Activated naive CD8-positive, alpha-beta T cell treated with anti-CD3 and anti-CD28 coated beads, Interleukin-2, amount 50 U/mL, for 16 hours (primary cell): ENCODE data around the gene NDN.
"Not testable (repeated sequence)": the region's sequence is repeated elsewhere in the genome, so short reads cannot be mapped to it uniquely, and the experiment has no call there.

ENCODE experiments used
- DNase-seq: peaks from one replicate; pipeline ENCODE4 v3.0.0-alpha.2; 2020; ENCODE audit warnings: low read depth, low spot score

The NDN gene

GRCh38 chr15:23687143-23687470, at the start of gene NDN:
TSS of gene NDN (minus strand) at chr15:23687305. CDS start at chr15:23687217, 88 bp downstream.
- no peak for DNase-seq

DNA sequence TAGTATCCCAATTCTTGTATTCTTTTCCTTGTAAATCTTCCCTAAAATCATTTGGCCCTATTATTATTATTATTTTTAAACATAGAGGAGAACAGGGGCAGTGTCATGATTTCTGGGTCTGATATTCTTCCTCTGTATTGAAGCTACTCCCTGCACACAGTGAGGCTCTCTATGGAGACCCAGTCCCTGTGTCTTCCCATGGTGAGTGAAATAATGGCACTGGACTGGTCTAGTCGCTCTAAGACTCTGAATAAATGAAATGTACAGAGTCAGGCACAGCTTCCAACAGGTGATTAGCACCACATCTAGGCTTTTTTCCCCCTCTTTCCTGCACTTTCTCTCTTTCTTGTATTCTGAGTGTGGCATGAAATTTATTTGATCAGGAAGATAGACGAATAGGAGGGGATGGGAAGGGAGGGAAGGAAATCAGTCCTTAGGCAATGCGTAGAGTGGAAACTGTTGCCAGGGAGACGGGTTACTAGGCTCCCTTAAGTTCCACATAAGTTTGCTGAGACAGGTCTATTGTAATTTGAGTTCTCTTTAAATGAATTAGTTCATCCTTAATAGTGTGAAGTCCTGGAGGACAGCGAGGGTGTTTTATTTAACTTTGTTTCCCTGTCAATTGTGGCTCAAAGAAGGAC, 49.0 kb upstream of the NDN start:
- no peak for DNase-seq

DNA sequence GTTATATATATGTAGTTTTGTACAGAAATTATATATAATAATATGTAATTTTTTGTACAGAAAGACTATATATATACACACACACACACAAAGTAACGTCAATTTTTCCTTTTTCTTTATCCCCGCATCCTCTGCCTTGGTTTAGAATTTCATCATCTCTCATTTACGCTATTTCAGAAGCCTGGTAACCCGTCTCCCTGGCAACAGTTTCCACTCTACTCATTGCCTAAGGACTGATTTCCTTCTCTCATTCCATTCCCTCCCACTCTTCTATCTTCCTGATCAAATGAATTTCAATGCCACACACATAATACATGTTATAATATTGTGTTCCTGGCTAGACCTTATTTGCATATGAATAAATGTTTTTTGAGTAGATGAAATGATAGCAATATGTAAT, 47.8 kb upstream of the NDN start:
- no peak for DNase-seq

DNA sequence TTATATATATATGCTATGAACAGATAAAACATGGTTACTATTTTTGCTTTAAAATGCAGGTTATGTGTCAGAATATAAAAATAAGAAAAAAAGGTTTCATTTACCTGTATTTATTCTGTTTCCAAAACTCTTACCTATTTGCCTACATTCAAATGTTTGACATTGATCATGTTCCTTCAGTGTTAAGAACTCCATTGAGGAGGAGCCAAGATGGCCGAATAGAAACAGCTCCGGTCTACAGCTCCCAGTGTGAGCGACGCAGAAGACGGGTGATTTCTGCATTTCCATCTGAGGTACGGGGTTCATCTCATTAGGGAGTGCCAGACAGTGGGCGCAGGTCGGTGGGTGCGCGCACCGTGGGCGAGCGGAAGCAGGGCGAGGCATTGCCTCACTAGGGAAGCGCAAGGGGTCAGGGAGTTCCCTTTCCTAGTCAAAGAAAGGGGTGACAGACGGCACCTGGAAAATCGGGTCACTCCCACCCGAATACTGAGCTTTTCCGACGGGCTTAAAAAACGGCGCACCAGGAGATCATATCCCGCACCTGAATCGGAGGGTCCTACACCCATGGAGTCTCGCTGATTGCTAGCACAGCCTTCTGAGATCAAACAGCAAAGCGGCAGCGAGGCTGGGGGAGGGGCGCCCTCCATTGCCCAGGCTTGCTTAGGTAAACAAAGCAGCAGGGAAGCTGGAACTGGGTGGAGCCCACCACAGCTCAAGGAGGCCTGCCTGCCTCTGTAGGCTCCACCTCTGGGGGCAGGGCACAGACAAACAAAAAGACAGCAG, 27.0 kb upstream of the NDN start:
- DNase-seq, result not testable (repeated sequence)

GRCh38 chr15:23708332-23708731, 21.2 kb upstream of the NDN start:
- DNase-seq, result no peak

GRCh38 chr15:23695282-23695681, 8.2 kb upstream of the NDN start:
- DNase-seq, result no peak

- DNase-seq, result no peak
Observed at GRCh38 chr15:23694592-23694991, 7.5 kb upstream of the NDN start.

GRCh38 chr15:23690450-23690852, 3.3 kb upstream of the NDN start:
- DNase-seq, result no peak

GRCh38 chr15:23690015-23690414, 2.9 kb upstream of the NDN start:
- DNase-seq, result no peak

GRCh38 chr15:23686466-23687142, 501 bp downstream of the NDN start:
- DNase-seq, result no peak

GRCh38 chr15:23671481-23671880, 15.6 kb downstream of the NDN start:
- DNase-seq, result no peak

DNA sequence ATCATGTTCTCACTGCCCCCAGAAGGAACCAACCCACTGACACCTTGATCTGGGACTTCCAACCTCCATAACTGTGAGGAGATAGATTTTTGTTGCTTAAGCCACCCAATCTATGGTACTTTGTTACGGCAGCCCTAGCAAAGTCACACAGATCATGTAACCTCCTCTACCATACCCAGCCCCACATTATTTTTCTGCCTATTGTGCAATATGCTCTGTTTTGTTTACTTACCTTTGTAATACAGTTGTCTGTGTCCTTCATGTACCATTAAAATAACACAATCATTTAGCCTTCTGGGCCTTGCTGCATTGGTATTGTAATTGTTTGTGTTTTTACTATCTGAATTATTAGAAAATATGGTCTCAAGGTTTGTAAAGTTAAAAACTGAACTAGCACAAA, 16.1 kb downstream of the NDN start:
- DNase-seq, result no peak

GRCh38 chr15:23663232-23663631, 23.9 kb downstream of the NDN start:
- DNase-seq, result no peak

DNA sequence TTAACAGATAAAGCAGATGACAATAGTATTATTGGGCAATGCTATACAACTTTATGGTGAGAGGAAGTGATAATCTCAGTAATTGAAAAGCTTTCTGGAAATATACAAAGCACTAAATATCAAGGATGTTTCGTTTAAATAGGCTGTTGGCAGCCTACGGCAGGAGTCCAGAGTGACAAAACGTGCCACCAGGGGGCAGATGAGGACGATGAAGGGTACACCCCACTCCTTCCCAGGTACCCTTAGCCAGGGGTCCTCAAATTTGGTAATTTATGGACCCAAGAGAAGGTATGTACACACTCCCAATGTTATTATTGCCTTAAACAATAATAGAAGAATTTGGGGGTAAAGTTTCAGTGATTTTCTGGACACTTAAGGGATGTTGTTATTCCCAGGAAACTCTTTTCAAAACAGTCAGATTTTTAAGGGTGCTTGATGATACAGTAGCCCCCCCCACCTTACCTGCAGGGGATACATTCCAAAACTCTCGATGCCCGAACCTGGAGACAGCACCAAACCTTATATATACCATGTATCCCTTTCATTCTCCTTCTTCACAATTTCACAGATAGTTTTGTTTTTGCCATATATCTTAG, 38.1 kb downstream of the NDN start:
- DNase-seq, result no peak

DNA sequence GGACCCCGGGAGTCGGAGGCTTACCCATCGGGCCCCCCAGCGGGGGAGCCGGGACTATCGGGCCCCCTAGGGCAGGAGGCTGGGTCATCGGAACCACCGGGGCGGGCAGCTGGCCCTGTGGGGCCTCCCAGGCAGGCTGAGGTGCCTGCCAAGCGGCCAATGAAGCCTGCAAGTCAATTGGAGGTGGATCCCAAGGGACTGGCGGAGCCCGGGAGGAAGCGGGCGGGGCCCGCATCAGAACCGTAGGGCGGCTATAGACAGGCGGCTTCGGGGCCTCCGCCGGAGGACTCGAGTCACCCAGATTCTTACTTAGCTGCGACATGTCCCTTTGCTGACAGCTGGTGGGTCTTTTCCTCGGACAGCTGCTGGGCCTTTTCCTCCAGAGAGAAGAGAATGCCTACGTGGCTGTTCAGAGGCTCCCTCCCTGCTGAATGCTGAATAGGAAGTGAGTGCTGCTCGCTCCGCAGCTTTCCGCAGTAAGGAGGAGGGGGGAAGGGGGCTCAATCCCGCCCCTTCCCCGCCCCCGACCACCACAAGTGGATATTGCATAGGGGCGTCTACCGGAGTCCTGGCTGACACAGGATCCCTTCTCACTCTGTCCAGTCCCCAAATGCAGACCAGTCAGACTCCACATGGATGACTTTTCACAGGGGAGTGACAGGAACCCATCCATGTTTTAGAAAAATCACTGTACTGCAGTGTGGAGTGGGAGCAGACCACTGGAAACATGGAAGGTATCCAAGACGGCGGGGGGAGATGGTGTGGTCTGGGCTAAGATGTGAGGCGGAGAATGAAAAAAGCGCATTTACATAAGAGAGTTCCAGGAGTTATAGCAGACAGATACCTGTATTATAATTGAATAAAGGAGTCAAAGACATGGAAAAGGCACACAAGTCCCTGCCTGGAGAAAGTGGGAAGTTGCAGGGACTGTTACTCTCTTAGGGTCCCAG, 39.4 kb downstream of the NDN start, which contains the start of gene MAGEL2:
MAGEL2 (minus strand) TSS at position 447 of the 950 bp plus-strand sequence; CDS start at position 322, 125 bp downstream.
- no peak for DNase-seq

GRCh38 chr15:23647001-23647295, 40.2 kb downstream of the NDN start:
- no peak for DNase-seq

DNA sequence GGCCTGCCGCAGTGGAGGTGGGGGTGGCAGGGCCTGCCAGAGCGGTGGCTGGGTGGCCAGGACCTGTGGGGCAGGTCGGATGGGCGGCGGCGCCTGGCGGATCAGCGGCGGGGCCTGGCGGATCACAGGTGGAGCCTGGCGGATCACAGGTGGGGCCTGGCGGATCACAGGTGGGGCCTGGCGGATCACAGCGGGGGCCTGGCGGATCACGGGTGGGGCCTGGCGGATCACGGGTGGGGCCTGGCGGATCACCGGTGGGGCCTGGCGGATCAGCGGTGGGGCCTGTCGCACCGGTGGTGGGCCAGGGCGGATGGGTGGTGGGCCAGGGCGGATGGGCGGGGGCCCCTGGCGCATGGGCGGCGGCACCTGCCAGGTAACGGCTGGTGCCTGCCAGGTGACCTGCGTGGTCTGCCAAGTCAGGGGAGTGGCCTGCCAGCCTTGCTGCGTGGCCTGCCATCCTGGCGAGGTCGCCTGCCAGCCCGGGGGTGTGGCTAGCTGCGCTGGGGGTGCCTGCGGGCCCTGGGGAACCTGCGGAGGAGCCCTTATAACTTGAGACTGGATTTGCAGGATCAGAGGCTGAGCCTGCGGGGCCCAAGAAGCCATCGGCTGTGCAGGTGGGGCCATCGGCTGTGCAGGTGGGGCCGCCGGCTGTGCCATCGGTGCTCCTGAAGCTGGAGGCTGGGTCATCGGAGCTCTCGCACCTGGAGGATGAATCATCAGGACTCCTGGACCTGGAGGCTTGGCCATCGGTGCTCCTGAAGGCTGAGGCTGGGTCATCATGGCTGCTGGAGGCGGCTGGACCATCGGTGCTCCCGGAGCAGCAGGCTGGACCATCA, 40.7 kb downstream of the NDN start:
- DNase-seq, result no peak

GRCh38 chr15:23645371-23646164, 41.5 kb downstream of the NDN start:
- DNase-seq, result no peak

- DNase-seq, result no peak
Observed at GRCh38 chr15:23644829-23645228, 42.3 kb downstream of the NDN start.
